Gastrocnemius medialis (tissue), 4 donors: ENCODE measurements around the gene SCAP.

Source experiments
- CTCF ChIP-seq, 5 experiments: fragments of 450-650 bp in 3 of 5; fragments of 200-600 bp in 2 of 5; sonication (generic) in 2 of 5; IDR thresholded peaks in 4 of 5; conservative IDR thresholded peaks in 1 of 5; 1 replicate in 4 of 5; 2 replicates in 1 of 5; pipeline ENCODE4 v1.5.1; 2016 to 2019; ENCODE audit warnings: antibody characterized with exemption in 5 of 5, mild to moderate bottlenecking in 3 of 5, moderate library complexity in 3 of 5
- POLR2A ChIP-seq, 2 donors: fragments of 450-650 bp; IDR thresholded peaks; one replicate each; pipeline ENCODE4 v1.6.1; 2017; ENCODE audit warnings: antibody characterized with exemption in 2 of 2, mild to moderate bottlenecking in 2 of 2, moderate library complexity in 2 of 2

- TF ChIP-seq CTCF (IDR thresholded peaks at IDR 0.05 in 4 of 5, conservative IDR thresholded peaks at IDR 0.05 in 1 of 5), result no peak
- no peak for TF ChIP-seq POLR2A (IDR thresholded peaks at IDR 0.05)
These were observed 96.9 kb downstream of the SCAP start for GRCh38 chr3:47378869-47379268.
